Loucy (cell line): ENCODE results near the gene PHACTR3.
A peak's percentile ranks its signal among the peaks of the same experiment; 100 is the strongest.

Experiments
- H2AFZ ChIP-seq: fragments of 200-600 bp; sonication (generic); 2 replicates; pipeline ENCODE4 v1.6.0; 2016; ENCODE audit warnings: antibody characterized with exemption, mild to moderate bottlenecking, low read length, moderate library complexity
- H3F3A ChIP-seq: fragments of 200-600 bp; 2 replicates; pipeline ENCODE4 v1.6.0; 2016; ENCODE audit warnings: antibody characterized with exemption, low read depth, mild to moderate bottlenecking
- H3K27me3 ChIP-seq: fragments of 200-600 bp; sonication (generic); 2 replicates; pipeline ENCODE4 v1.6.1; 2014; ENCODE audit warnings: low read length, mild to moderate bottlenecking; ENCODE audit not compliant: insufficient read depth, poor library complexity, severe bottlenecking
- H3K36me3 ChIP-seq: fragments of 200-600 bp; sonication (generic); 2 replicates; pipeline ENCODE4 v1.6.1; 2016; ENCODE audit warnings: low read length; ENCODE audit not compliant: insufficient read depth
- H3K4me1 ChIP-seq: fragments of 200-600 bp; sonication (generic); 2 replicates; pipeline ENCODE4 v1.5.1; 2014; ENCODE audit warnings: low read length, mild to moderate bottlenecking; ENCODE audit not compliant: insufficient read depth, poor library complexity, severe bottlenecking
- H3K4me2 ChIP-seq: fragments of 200-600 bp; sonication (generic); 2 replicates; pipeline ENCODE4 v1.6.0; 2014; ENCODE audit warnings: antibody characterized with exemption, low read length, low read depth, mild to moderate bottlenecking; ENCODE audit not compliant: poor library complexity, severe bottlenecking
- H3K4me3 ChIP-seq: fragments of 200-600 bp; sonication (generic); 2 replicates; pipeline ENCODE4 v1.5.1; 2014; ENCODE audit warnings: low read length, mild to moderate bottlenecking, mixed read lengths; ENCODE audit not compliant: poor library complexity, severe bottlenecking
- H3K79me2 ChIP-seq: fragments of 200-600 bp; sonication (generic); 2 replicates; pipeline ENCODE4 v1.6.1; 2014; ENCODE audit warnings: low read length; ENCODE audit not compliant: insufficient read depth
- H3K9ac ChIP-seq: fragments of 200-600 bp; sonication (generic); 2 replicates; pipeline ENCODE4 v1.6.0; 2014; ENCODE audit warnings: mild to moderate bottlenecking, low read depth, low read length, moderate library complexity; ENCODE audit not compliant: poor library complexity, severe bottlenecking
- H3K9me2 ChIP-seq: fragments of 200-600 bp; sonication (generic); replicated peaks from 2 replicates; pipeline ENCODE4 v1.6.1; 2016; ENCODE audit warnings: low read depth, low read length, mixed read lengths
- H3K9me3 ChIP-seq: fragments of 200-600 bp; sonication (generic); 2 replicates; pipeline ENCODE4 v1.6.1; 2014; ENCODE audit warnings: mild to moderate bottlenecking, antibody characterized with exemption, low read length, low read depth; ENCODE audit not compliant: insufficient read depth
- H4K20me1 ChIP-seq: fragments of 200-600 bp; sonication (generic); 2 replicates; pipeline ENCODE4 v1.6.0; 2014; ENCODE audit warnings: antibody characterized with exemption, low read length, mild to moderate bottlenecking; ENCODE audit not compliant: insufficient read depth, poor library complexity, severe bottlenecking
- CTCF ChIP-seq: fragments of 200-600 bp; sonication (generic); conservative IDR thresholded peaks from 2 replicates; pipeline ENCODE4 v1.5.1; 2014; ENCODE audit warnings: mild to moderate bottlenecking, antibody characterized with exemption, low read length
- EZH2phosphoT487 ChIP-seq: fragments of 200-600 bp; IDR thresholded peaks from 2 replicates; pipeline ENCODE4 v1.6.1; 2018; ENCODE audit warnings: antibody characterized with exemption, mild to moderate bottlenecking, moderate library complexity, borderline replicate concordance

The PHACTR3 gene

GRCh38 chr20:59559863-59560262 is 44.5 kb upstream of the PHACTR3 start:
- Histone ChIP-seq H3K27me3 (peaks cover 5% of the 10 kb centered on the region), H3K9ac (no peak overlapping the region), H2AFZ (no peak overlapping the region), H3K4me2 (no peak overlapping the region), H3K9me2 (no peaks in the 10 kb centered on the region), H3K4me3 (no peak overlapping the region), H3F3A (no peaks in the 10 kb centered on the region), H4K20me1 (no peaks in the 10 kb centered on the region), H3K9me3 (no peaks in the 10 kb centered on the region), H3K79me2 (no peaks in the 10 kb centered on the region), H3K36me3 (no peaks in the 10 kb centered on the region), H3K4me1 (peaks cover 3% of the 10 kb centered on the region)
- TF ChIP-seq EZH2phosphoT487 = no peak
- no peak for TF ChIP-seq CTCF

GRCh38 chr20:59560588-59561227 is 43.6 kb upstream of the PHACTR3 start:
- no peaks in the 10 kb centered on the region for H4K20me1 ChIP-seq
- H3K36me3 ChIP-seq = no peaks in the 10 kb centered on the region
- no peaks in the 10 kb centered on the region for H3F3A ChIP-seq
- TF ChIP-seq CTCF = peak; percentile 75
- no peak for TF ChIP-seq EZH2phosphoT487
- no peaks in the 10 kb centered on the region for H3K79me2 ChIP-seq
- peaks cover 3% of the 10 kb centered on the region for H3K4me1 ChIP-seq
- peak overlapping the region; percentile 71; the same call in 1 of the 2 replicates for H2AFZ ChIP-seq
- no peaks in the 10 kb centered on the region for H3K9me3 ChIP-seq
- no peak overlapping the region for H3K9ac ChIP-seq
- no peaks in the 10 kb centered on the region for H3K9me2 ChIP-seq
- H3K4me2 ChIP-seq = no peak overlapping the region
- peaks cover 9% of the 10 kb centered on the region for H3K27me3 ChIP-seq
- H3K4me3 ChIP-seq = no peak overlapping the region

- Histone ChIP-seq H4K20me1 (no peaks in the 10 kb centered on the region), H3K4me2 (no peak overlapping the region), H2AFZ (no peak overlapping the region), H3K27me3 (peaks cover 9% of the 10 kb centered on the region), H3K4me3 (no peak overlapping the region), H3K9me3 (no peaks in the 10 kb centered on the region), H3K4me1 (peaks cover 3% of the 10 kb centered on the region), H3F3A (no peaks in the 10 kb centered on the region), H3K36me3 (no peaks in the 10 kb centered on the region), H3K9ac (no peak overlapping the region), H3K79me2 (no peaks in the 10 kb centered on the region), H3K9me2 (no peaks in the 10 kb centered on the region)
- TF ChIP-seq CTCF (no peak), EZH2phosphoT487 (no peak)
Measured at GRCh38 chr20:59561228-59561605, 43.1 kb upstream of the PHACTR3 start.
